AML-193 (cell line): ENCODE measurements around the gene NR2C2AP.
"Not testable (repeated sequence)": the region's sequence is repeated elsewhere in the genome, so short reads cannot be mapped to it uniquely, and the experiment has no call there.

ENCODE experiments used
- DNase-seq, 2 experiments: peaks; one replicate each; lab custom pipeline; 2025; lab: John Stamatoyannopoulos, UW

Gene NR2C2AP

DNA sequence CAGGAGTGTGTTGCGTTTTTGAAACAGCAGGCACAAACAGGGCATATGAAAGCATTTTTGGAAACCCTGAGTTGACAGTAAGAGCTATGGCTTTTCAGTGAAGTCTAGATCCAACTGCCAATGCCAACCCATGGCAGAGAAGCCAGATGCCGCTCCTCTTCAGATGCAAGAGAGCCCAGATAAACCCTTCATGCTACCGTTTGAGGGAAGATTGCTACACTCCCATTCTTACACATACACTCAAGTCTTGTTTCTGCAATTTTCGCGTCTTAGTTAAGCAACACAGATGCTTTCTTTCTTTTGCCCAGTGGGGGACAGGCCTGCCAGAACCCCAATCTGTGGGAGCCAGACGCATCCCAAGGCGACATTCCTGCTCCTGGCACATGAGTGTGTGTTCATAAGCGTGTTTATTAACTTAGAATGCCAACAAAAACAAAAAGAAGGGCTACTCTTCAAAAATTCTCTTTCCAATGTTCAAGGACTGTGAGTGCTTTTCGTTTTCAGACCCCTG is 21.7 kb downstream of the NR2C2AP start:
- DNase-seq, result no peak

- DNase-seq, result no peak
These were observed 23.4 kb downstream of the NR2C2AP start for GRCh38 chr19:19179548-19180441.

DNA sequence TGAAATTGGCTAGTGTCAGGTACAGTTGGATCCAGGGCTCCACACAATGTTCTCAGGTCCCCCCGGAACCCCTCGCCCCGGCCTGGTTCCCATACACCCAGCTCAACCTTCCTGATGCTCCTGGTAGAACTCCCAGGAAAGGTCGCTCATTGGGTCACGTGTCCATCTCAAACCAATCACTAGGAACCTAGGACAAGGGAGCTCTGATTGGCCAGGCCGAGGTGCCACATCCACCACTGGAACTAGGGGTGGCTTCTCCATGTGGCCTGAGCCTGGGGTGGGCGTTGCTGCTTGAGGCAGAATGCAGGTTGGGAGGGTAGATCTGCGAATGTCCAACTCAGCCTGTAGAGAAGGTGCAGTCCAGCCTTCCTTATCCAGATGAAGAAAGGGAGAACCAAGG is 26.3 kb downstream of the NR2C2AP start:
- no peak for DNase-seq

DNA sequence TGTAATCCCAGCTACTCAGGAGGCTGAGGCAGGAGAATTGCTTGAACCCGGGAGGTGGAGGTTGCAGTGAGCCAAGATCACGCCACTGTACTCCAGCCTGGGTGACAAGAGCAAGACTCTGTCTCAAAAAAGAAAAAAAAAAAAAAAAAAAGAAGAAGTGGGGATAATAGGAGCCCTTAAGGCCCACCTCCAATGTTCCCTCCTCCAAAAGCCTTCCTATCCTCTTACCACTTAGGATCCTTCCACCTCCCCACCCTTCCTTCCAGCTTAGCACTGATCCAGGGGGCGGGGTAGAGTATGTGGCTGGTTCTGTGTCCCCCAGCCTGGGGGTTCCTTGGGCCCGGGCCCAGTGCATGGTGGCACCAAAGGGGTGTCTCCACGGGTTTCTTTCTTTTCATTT is 30.0 kb downstream of the NR2C2AP start:
- not testable (repeated sequence) for DNase-seq

DNA sequence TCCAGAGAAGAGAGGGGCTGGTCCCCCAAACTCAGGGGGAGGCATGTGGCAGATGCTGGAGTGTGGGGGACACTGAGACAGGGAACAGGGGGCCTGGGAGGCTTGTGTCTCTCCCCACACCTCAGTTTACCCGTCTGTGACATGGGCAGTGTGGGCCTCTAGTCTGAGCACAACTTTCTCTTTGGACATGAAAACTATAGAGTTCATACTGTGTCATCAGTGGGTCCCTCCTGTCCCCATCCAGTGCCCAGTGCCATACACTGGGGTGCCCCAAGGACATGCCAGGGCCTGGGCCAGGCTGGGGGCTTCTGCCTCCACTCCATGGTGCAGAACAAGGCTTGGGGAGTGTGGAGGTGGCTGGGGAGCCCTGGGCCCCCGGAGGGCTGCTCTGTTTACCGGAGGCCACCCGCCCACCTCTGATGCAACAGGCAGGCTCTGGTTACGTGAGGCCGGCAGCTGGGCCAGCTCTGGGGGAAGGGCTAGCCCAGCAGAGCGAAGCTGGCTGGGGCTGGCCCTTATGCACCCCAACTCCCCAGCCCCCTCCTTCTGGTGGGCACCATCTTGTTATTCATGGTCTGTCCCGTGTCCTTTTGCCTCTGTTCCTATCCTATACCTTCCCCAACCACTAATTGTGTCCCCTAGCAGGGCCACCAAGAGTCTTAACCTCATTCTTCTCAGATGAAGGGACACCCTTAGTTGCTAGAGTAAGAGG is 31.2 kb downstream of the NR2C2AP start:
- DNase-seq, result no peak

- DNase-seq, result no peak
These were observed 32.1 kb downstream of the NR2C2AP start for GRCh38 chr19:19170873-19171672.

DNA sequence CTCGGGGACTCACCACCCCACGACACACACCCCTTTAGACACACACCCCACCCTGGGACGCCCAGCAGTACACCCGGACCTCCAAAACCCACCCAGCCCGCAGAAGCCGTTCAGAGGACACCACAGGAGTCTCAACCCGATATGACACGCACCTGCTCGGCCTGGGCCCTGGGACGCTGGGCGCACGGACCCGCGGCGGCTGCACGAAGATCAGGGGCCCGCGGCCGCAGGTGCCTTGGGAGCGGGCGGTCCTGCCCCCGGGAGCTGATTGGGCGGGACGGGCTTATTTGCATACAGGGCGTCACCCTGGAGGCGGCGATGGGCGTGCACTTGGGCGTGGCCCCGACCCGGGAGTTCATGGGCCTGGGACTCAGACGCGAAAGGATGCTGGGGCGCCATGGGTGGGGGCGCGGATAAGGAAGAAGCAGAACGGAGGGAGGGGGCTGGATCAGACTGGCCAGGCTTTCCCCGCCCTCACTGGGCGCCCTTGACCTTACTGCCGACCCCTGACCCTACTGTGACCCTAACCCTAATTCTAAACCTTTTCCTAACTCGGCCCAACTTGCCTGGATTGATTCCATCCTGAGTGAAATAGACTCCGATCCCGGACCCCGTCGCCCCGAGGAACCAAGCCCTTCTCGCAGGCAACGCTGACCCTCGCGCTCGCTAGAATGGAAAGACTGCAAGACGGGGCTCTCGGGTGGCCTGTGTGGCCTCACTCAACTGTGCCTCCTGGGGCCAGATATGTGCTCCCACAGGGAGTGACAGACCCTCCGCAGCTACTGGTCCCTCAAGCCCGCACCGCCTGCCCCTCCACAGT is 33.0 kb downstream of the NR2C2AP start, which contains the start of gene MEF2B:
TSS of gene MEF2B (minus strand) at position 211 of the 820 bp plus-strand sequence. CDS start 19,528 bp downstream, outside the sequence.
- no peak for DNase-seq

DNA sequence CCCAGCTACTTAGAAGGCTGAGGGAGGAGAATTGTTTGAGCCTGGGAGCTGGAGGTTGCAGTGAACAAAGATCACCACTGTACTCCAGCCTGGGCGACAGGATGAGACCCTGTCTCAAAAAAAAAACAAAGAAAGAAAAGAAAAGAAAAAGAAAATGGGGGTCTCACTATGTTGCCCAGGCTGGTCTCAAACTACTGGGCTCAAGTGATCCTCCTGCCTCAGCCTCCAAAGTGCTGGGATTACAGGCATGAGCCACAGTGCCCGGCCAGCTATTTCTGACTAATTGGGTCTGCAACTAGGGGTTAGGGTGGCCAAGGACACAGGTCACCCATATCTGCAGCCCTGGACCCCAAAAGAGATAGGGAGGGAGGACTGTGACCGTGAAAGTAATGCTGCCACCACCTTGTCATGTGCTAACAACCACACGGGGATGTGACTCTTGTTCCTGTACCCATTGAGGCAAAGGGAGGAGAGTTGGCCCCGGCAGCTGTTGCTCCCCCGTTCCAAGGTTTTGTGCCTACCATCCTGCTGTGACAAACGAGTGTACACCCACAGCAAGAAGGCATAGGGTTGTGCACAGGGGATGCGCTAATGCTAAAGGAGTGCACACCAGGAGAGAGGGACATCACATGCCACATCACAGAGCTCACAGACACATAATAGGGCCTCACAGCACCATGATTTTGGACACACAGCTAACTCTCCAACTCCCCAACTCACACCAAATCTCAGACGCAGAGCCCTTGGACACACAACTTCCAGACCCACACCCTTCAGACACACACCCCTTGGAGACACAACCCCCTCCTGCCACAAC is 33.8 kb downstream of the NR2C2AP start:
- DNase-seq, result no peak

DNA sequence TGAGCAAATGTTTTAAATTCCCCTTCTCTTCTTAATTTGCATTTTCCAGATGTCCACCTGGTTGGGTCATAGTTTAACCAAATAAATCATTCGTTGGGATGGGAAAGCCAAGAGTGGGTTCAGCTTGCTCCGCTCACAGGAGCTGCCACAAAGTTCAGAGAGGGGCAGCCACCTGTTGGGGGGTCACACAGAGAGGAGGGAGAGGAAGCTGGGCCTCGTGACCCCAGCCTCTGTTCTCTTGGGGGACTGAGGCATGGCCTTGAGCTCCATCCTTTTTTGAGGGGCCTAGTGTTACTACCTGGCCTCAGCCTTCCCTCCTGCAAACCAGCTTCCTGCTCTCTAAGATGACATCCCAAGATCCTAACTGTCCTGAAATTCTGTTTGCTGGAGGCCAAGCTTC is 35.6 kb downstream of the NR2C2AP start:
- no peak for DNase-seq

DNA sequence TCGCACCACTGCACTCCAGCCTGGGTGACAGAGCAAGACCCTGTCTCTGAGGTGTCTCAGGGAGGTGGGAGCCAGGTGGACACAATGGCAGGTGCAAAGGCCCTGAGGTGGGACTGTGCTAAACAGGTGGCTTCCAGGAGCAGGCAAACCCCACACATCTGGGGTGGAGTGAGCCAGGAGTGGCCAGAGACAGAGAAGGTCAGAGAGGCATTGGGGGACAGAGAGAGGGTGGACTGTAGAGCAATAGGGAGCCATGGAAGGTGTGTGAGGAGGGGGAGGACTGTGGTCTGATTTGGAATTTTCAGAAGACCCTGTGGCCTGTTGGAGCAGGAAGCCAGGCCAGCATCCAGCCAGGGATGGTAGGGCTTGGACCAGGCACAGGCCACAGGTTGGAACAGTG is 37.8 kb downstream of the NR2C2AP start:
- DNase-seq, result no peak

DNA sequence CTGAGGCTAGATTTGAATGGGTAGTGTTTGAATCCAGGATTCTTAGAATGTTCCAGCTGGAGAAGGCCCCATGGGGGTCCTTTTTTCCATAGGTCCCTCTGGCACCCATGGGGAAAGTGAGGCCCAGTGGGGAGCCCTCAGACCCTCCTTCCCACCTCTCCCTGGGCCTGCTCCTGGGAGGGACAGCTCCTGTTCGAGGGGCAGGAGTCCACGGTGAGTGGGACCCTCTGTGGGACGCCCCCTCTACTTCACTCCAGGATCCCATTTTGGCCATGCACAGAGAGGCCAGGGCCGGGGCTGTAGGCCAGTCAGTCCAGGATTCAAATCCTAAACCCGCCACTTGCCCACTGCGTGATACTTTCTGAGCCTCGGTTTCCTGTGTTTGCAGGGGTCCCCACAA is 40.7 kb downstream of the NR2C2AP start:
- DNase-seq, result no peak

- DNase-seq, result no peak
These were observed 42.7 kb downstream of the NR2C2AP start for GRCh38 chr19:19160461-19161035.

- DNase-seq, result no peak
These were observed 43.7 kb downstream of the NR2C2AP start for GRCh38 chr19:19159534-19159933.

DNA sequence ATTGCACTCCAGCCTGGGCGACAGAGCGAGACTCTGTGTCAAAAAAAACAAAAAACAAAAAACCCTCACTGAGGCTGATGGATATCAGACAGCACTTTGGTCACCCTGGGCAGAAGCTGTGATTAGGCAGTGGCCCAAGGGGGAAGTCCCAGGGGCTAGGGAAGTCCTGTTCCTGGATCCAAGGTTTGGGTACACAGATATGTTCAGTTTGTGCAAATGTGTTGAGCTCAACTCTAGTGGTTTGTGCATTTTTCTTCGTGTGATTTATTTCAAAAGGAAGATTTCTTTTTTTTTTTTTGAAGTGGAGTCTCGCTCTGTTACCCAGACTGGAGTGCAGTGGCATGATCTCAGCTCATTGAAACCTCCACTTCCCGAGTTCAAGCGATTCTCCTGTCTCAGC is 45.4 kb downstream of the NR2C2AP start:
- DNase-seq, result no peak

GRCh38 chr19:19155495-19156219 is 47.6 kb downstream of the NR2C2AP start:
- DNase-seq, result no peak

DNA sequence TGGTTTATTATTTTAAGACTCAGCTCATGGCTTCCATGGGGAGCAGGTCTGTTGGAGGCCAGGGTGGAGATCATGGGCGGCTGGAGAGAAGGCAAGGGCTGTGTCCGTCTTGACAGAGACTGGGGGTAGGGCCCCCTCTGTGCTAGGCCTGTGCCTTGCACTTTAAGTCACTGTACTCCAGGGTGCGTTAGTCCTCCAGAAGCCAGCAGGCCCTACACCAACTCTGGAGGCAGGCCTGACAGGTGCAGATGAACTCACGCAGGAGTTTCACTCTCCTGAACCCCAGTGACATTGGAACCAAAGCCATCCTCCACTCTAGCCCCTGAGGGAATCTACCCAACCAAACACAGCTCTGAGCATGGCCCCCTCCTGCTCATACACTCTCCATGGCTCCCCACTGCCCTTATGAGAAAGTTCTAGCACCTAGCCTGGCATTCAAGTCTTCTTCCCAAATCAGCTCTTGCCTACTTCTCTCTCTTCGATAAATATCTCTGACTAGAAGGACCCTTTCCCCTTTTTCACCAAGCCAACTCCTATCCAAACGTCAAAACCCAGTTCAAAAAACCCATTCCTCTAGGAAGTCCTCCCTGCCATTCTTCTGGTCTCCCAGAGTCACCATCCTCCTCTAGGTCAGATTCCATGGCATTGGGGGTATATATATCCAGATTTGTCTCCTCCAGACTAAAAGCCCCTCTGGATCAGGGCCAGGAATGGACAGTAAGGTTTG is 48.3 kb downstream of the NR2C2AP start:
- no peak for DNase-seq

- no peak for DNase-seq
These were observed 50.4 kb downstream of the NR2C2AP start for GRCh38 chr19:19152668-19153384.

- DNase-seq, result no peak
These were observed 51.8 kb downstream of the NR2C2AP start for GRCh38 chr19:19151418-19151817.
